K562 (cell line): ENCODE results near the gene AGAP1. TPM values are rescaled to one million over a fixed set of nuclear protein-coding genes. Genes with fewer than 3 reads are reported as not detected.

Experiments
- DMBX1 ChIP-seq: fragments of 250-450 bp; sonication (Bioruptor Pico); IDR thresholded peaks from 2 replicates; pipeline ENCODE4 v1.8.0; 2022; ENCODE audit warnings: inconsistent platforms, mild to moderate bottlenecking, moderate library complexity, borderline replicate concordance
- POU5F1 ChIP-seq: fragments of 150-350 bp; IDR thresholded peaks from 2 replicates; pipeline ENCODE4 v1.6.1; 2014; ENCODE audit warnings: borderline replicate concordance, low read length, low read depth, mild to moderate bottlenecking; ENCODE audit not compliant: partially characterized antibody
- THRAP3 ChIP-seq: fragments of 450-650 bp; IDR thresholded peaks from 2 replicates; pipeline ENCODE4 v1.6.1; 2016; ENCODE audit warnings: mild to moderate bottlenecking, inconsistent platforms, borderline replicate concordance
- polyA plus RNA-seq, 8 experiments: library from polyadenylated mRNA; depleted of rRNA in 4 of 8; stranded (reverse) in 5 of 8; unstranded in 3 of 8; fragments of >200 nt; fragmentation: Nextera tagmentation in 2 of 8; fragmentation: Illumina TruSeq in 1 of 8; extraction: Ambion mirVana in 2 of 8; extraction: Trizol in 1 of 8; gene quantifications; 2 replicates each; pipeline versions ENCODE4 v1.2.1 to v1.2.3, GENCODE V29; 2011 to 2014; ENCODE audit warnings: inconsistent platforms in 1 of 8, missing spikeins in 1 of 8
- total RNA-seq, 7 experiments: library from RNA; depleted of rRNA in 6 of 7; stranded (reverse); fragments of >200 nt in 6 of 7; fragmentation: Illumina TruSeq in 2 of 7; extraction: Trizol in 2 of 7; gene quantifications; 2 replicates each; pipeline versions ENCODE4 v1.2.1 to v1.2.3, GENCODE V29; 2011 to 2021; ENCODE audit warnings: low replicate concordance in 1 of 7
- TF ChIP-seq, protein P1 (sequence below): fragments of 250-450 bp; sonication (Bioruptor Pico); IDR thresholded peaks from 2 replicates; pipeline ENCODE4 v1.4.0; 2020

The AGAP1 gene
- total and polyA plus RNA-seq, 9 of the 15 experiments (the other 6 are each of a cell fraction or from before 2014, with no cell fraction given), result 1.3 to 24.0 (median 10.6) TPM

- TF ChIP-seq, protein P1, sequence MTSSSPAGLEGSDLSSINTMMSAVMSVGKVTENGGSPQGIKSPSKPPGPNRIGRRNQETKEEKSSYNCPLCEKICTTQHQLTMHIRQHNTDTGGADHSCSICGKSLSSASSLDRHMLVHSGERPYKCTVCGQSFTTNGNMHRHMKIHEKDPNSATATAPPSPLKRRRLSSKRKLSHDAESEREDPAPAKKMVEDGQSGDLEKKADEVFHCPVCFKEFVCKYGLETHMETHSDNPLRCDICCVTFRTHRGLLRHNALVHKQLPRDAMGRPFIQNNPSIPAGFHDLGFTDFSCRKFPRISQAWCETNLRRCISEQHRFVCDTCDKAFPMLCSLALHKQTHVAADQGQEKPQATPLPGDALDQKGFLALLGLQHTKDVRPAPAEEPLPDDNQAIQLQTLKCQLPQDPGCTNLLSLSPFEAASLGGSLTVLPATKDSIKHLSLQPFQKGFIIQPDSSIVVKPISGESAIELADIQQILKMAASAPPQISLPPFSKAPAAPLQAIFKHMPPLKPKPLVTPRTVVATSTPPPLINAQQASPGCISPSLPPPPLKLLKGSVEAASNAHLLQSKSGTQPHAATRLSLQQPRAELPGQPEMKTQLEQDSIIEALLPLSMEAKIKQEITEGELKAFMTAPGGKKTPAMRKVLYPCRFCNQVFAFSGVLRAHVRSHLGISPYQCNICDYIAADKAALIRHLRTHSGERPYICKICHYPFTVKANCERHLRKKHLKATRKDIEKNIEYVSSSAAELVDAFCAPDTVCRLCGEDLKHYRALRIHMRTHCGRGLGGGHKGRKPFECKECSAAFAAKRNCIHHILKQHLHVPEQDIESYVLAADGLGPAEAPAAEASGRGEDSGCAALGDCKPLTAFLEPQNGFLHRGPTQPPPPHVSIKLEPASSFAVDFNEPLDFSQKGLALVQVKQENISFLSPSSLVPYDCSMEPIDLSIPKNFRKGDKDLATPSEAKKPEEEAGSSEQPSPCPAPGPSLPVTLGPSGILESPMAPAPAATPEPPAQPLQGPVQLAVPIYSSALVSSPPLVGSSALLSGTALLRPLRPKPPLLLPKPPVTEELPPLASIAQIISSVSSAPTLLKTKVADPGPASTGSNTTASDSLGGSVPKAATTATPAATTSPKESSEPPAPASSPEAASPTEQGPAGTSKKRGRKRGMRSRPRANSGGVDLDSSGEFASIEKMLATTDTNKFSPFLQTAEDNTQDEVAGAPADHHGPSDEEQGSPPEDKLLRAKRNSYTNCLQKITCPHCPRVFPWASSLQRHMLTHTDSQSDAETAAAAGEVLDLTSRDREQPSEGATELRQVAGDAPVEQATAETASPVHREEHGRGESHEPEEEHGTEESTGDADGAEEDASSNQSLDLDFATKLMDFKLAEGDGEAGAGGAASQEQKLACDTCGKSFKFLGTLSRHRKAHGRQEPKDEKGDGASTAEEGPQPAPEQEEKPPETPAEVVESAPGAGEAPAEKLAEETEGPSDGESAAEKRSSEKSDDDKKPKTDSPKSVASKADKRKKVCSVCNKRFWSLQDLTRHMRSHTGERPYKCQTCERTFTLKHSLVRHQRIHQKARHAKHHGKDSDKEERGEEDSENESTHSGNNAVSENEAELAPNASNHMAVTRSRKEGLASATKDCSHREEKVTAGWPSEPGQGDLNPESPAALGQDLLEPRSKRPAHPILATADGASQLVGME (CRISPR knock-in tag), result no peak
- TF ChIP-seq THRAP3 (no peak), POU5F1 (no peak), DMBX1 (no peak)
Observed at GRCh38 chr2:236054125-236054524, 560.3 kb downstream of the AGAP1 start (continued).
